ENCODE measurements around the gene NOC4L.
"Not testable (repeated sequence)": the region's sequence is repeated elsewhere in the genome, so short reads cannot be mapped to it uniquely, and the experiment has no call there.

The NOC4L gene

DNA sequence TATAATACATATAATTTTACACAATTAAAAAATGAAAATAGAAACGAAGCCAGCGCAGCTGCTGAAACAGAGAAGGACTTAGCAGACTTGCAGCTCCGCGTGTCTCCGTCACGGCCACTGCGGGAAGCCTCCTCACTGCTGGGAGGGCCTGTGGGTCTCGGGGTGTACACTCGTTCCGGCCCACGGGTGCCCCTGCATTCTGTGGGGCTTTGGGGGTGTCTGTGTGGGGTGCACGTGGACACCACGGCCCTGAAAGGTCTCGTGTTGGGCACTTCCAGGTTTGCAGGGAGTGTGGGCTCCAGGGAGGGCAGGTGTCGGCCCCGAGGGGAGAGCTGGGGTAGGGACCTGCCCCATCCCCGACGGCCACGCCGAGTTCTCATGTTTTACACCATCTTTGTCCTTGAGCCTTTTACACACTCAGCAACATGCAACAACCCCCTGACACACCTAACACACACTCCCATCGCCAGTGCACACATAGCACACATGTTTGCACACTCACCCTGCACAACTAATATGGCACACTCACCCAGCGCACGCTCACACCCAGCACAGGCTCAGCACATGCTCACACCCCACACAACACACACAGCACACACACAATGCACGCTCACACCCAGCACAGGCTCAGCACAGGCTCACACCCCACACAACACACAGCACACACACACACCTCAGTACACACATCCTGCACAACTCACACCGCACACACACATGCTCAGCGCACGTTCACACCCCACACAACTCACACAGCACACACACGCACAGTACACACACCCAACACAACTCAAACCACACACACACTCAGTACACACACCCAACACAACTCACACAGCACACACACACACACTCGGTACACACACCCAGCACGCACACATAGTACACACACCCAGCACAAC is 36.6 kb downstream of the NOC4L start:
- DNase-seq, result no peak

GRCh38 chr12:132181570-132182200 is 37.4 kb downstream of the NOC4L start:
- no peak for DNase-seq

DNA sequence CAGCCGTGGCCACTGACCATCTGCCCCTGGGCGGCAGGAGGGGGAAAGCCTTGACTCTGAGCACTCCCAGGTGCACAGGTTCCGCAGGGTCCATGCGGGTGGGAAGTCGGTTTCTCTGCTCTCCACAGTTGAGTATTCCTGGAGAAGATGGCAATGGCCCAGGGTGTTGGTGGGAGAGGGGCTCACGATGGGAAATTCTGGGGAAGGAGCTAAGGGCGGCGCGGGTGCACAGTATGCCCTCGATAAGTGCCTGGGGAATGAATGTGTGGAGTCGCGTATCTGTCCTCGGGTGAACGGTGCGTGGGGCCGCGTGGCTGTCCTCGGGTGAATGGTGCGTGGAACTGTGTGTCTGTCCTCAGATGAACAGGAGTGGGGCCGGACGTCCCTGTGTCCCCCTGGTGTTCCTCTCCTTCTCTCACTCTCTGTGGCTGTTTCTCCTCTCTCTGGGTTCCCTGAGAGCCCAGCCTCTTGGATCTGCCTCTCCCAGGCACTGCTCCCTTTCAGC is 38.0 kb downstream of the NOC4L start:
- no peak for DNase-seq

DNA sequence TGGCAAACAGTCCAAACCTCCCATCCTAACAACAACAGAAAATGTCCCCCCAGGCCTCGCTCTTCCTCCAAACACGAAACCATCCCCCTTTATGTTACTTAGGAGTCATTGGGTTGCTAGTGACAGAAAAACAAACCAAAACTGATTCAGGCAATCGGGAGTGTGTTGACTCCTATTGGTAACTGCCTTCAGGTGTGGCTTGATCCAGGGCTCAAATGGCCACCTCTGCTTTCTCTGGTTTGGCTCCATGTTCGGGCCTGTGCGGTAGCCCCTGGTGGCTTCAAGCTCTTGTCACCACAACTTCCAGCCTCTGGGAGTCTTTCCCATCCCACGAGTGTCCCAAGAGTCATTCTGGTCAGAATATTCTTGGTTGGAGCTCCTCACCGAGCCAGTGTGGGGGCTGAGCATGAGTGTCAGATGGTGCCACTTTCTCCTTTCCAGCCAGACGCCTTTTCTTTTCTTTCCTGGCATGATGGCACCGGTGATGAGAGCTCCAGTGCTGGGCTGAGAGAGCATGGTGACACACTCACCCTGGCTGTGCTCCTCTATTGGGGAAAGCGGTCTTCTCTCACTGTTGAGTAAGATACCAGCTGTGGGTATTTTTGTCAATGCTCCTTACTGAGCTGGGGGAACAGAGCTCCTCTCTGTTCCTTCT is 38.6 kb downstream of the NOC4L start:
- no peak for DNase-seq

GRCh38 chr12:132185705-132186104 is 41.4 kb downstream of the NOC4L start:
- no peak for DNase-seq

DNA sequence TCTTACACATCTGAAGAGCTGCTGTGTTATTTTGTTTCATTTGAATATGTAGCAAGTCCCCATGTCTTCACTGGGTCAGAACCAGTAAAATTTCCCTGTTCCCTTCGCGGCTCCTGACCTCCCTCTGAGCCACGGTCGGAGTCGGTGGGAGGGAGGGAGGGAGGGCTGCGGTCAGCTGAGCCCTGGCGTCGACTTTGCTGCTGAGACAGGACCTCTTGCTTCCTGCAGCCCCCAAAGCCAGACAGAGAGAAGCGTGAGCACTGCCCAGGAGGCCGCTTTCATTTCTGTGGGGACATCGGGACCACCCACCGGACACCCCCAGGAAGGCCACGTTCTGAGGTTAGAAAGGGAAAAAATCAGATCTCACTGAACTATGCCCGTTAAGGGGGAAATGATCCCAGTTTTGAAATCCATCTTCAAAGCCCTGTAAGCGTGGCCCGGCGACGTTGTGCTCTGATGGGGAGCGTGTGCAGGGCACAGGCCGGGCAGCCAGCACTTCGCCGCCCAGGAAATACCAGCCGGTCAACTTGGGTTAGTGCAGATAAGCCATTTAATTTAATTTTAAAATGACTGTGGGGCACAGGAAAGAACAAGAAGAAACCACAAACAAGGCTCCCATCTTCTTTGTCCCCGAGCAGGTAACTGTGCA is 42.1 kb downstream of the NOC4L start:
- DNase-seq, result no peak

- no peak for DNase-seq
These were observed 42.8 kb downstream of the NOC4L start for GRCh38 chr12:132186857-132187620.

GRCh38 chr12:132187646-132188450 is 43.6 kb downstream of the NOC4L start:
- no peak for DNase-seq

DNA sequence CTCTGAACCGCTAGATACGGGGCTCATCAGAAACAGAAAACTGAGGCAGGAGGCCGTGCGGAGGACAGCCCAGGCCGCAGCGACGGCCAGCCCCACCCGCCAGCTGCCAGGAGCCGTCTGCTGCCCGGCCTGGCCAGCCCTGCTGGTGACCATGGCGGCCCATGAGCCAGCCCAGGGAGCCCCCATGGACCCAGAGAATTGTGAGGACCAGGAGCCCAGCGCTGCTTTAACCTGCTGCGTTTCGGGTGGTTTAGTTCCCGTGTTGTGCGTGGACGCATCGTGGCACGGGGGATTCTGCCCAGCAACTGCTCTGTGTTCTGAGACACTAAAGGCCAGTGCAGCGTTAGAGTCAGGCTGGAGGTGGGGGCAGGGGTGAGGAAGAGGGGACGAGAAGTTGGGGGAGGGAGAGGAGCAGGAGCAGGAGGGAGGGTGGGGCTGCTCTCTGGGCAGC is 44.2 kb downstream of the NOC4L start:
- no peak for DNase-seq

DNA sequence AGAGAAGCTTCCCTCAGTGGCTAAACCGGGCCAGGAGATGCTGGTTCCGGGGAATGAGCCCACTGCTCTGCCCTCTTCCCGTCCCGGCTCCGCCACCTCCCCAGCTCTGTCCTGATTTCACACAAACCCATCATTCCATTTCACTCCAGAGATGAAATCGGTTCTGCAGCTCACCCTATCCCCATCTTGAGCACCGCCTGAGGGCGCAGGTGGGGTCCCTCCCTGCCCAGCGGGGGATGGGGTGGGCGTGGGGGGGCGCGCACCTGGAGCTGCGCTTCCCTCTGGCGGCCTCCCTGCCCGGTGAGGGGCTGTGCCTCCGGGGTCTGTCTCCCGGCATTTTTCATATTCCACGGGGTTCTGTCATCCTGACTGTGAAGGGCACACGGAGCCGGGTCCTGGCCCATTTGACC is 44.7 kb downstream of the NOC4L start:
- DNase-seq, result no peak

DNA sequence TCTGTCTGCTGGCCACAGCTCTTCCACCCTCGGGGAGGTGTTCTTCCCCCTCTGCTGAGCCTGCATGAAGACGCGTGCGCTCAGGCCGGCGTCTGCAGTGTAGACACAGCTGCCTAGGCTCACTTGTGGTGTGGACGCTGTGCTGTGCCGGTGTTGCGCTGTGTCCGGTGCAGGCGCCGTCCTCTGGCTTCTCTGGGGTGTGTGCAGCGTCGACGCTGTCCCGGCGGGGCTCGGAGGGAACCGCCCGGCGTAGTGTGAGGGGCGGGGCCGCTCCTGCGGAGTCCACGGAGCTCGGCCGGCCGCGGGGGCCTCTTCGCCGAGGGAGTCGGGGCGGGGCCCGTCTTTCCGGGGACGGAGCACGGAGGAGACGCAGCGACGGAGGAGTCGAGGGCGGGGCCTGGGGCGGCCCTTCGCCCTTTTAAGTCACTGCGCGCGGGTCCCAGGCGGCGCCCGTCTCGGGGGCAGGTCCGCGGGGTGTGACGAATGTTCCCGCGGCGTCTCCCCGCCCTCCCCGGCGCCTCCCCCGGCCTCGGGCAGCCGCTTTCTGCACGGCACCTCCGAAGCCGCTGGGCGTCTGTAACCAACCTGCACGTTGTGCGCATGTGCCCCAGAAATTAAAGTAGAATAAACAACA is 45.2 kb downstream of the NOC4L start:
- DNase-seq, result peak in 46 of 56 donors; percentile 7 to 79 (median 51)

GRCh38 chr12:132190012-132190755 is 45.9 kb downstream of the NOC4L start:
- no peak for DNase-seq

GRCh38 chr12:132190834-132191500 is 46.7 kb downstream of the NOC4L start:
- no peak for DNase-seq

GRCh38 chr12:132191715-132192553 is 47.7 kb downstream of the NOC4L start:
- no peak for DNase-seq

DNA sequence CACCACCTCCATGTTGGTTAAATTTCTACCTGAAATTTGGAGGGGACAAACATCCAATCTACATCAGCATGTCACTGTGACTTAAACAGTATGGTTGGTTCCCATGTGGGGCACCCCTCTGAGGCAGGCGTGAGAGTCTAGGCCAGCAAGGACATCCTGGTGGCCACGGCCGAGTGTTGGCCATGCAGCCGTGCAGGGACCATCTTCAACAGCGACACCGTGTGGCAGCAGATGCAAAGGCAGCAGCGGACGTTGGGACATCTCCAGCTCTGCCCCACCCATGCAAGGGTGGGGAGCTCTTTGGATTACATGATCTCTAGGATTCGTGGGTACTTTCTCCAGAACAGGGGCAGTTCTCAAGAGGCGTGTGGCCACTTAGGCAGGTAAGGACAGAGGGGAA is 49.8 kb downstream of the NOC4L start:
- DNase-seq, result no peak

DNA sequence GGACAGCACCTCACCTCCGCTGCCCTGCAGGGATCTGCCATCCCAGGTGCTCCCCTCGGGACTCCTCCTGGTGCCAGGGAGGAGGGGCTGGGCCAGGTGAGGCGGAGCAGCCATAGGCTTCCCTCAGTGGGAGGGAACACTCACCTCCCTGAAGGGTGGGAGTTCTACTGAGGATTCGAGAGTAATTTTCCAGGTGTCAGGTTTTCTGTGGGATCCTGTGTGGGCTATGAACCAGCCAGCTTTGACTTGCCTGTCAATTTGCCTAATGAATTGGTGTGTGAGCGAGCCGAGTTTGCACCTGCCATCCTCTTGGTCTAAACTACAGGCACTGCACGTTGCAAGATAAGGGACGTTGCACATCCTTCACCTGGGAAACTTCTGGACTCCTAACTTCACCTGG is 50.3 kb downstream of the NOC4L start:
- DNase-seq, result no peak

DNA sequence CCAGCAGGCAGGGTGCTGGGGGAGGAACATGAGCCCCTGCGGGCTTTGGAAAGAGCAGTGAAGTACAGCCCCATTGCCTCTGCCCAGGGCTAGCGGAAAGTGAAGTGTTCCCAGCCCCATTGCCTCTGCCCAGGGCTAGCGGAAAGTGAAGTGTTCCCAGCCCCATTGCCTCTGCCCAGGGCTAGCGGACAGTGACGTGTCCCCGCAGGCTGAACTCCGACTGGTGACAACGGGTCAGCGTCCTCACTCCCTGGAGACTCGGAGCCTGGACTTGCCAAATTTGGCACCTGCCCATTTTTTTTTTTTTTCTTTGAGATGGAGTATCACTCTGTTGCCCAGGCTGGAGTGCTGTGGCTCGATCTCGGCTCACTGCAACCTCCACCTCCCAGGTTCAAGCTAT is 51.0 kb downstream of the NOC4L start:
- not testable (repeated sequence) for DNase-seq

Data from amygdala (tissue), 56 donors.